ENCODE measurements around the gene CD28.
"Not testable (repeated sequence)": the region's sequence is repeated elsewhere in the genome, so short reads cannot be mapped to it uniquely, and the experiment has no call there.

The CD28 gene

DNA sequence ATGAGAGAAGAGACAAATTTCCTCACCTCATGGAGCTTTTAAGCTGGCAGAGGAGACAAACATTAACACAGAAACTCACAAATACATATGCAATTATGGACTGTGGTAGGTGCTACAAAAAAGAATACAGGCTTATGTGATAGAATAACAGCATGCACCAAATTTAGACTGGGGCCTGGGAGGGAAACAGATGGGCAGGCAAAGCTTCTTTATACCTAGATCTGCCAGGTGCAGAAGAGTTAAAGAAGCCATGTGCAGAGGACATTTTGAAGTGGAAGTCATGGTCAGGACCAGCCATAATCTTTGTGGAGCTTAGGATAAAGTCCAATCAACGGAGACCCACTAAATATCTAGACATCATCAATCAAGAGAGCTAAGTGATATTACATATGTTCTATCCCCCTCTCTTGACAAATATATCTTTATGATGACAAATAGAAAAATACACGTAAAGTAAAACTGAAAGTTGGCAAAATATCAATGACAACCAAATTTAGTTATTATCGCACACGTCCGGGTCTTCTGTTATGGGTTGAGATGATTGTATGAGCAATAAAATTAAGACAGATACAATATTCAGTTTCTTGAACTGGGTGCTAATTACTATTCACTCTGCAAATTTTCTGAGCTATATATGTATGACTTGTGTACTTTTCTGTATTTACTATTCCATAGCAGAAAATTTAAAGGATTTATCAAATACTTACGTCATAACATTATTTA is 44.1 kb downstream of the CD28 start:
- DNase-seq: no peak

DNA sequence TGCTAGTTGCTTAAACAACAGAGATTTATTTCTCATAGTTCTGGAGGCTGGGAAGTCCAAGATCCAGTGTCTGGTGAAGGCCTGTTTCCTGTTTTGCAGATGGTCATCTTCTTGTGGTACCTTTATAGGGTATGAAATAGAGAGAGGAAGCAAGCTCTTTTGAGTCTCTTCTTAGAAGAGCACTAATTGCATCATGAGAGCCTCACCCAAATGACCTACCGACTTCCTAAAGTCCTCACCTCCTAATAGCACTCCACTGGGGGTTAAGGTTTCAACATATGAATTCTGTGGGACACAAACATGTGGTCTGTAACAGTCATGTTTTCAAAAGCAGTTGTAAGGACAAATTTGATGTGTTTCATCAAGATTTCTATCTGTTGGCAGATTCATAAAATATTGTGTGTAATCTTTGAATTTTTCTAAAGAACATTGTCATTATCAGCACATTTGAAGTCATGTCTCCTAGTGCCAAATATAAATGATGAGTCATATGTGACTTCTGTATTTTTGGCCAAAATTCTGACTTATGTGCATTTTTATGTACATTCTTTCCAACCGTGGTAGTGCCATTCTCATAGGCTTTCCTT is 45.3 kb downstream of the CD28 start:
- DNase-seq: no peak

DNA sequence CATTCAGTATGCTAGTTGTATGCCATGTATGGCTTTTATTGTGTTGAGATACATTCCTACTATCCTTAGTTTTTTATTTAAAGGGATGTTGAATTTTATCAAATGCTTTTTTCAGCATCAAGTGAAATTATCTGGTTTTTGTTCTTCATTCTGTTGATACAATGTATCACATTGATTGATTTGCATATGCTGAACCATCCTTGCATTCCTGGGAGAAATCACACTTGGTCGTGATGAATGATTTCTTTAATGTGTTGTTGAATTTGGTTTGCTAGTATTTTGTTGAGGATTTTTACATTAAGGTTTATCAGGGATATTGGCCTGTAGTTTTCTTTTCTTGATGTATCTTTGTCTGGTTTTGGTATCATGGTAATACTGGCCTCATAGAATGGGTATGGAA is 49.7 kb downstream of the CD28 start:
- DNase-seq: no peak

DNA sequence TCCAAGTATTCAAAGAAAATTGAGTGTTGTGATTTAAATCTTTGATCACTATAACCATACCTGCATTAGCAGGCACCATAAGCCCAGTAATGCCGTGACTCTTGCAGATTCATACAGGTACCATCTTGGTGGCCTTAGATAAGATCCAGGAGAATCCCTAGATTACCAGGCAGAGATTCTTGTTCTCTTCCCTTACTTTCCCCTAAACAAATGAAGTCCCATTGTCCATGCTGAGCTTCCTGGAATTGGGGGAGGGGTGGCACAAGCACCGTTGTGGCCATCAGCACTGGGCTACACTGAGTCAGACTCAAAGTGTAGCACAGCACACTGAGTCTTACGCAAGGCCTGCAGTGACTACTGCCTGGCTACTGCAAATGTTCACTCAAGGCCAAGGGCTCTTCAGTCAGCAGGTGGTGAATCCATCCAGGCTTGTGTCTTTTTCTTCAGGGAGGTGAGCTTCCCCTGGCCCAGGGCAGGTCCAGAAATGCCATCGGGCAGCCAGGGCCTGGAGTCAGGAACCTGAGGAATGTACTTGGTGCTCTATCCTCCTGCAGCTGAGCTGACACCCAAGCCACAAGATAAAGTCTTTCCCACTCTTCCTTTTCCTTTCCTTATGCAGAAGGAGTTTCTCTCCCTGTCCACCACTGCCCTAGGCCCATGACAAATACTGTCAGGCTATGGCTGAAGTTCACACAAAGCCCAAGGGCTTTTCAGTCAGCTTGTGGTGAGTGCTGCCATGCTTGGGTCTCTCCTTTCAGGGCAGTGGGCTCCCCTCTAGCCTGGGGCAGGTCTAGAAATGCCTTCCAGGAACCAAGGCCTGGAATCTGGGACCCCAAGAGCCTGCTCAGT is 52.6 kb downstream of the CD28 start:
- no peak for DNase-seq

DNA sequence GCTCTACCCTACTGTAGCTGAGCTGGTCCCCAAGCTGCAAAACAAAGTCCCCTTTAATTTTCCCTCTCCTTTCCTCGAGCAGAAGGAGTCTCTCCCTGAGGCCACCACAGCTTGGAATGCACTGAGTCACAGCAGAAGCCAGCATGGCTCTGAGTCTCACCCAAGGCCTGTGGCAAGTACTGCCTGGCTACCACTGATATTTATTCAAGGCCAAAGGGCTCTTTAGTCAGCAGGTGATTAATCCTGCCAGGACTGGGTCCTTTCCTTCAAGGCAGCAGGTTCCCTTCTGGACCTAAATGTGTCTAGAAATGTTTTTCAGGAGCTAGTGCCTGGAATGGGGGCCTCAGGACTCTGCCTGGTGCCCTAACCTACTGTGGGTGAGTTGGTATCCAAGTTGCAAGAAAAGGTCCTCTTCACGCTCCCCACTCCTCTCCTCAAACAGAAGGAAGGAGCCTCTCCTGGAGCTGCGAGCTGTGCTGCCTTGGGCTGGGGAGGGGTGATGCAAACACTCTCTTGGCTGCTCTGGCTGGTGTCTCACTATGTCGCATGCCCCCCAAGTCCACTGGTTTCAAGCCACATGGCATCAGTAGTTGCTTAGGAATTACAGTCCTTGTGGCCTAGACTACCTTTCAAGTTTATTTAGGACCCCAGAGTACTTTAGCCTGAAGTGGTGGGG is 53.4 kb downstream of the CD28 start:
- no peak for DNase-seq

DNA sequence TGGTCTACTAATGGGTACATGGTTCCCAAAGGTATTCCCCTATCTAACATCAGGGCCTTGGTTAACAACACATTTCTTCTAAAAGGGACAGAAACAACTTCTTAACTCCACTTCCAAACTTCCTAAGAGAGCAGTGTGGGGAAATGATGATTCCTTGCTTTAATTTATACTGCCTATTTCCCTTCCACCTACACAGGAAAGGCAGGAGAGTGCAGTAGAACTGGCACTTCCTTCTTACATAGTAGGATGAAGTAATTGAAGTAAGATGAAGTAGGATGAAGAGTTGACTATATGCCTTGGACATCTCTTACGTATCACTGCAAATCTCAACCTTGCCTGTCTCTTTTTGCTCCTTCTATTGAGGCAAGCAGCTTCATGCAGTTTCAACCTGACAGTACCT is 54.7 kb downstream of the CD28 start:
- DNase-seq: no peak

DNA sequence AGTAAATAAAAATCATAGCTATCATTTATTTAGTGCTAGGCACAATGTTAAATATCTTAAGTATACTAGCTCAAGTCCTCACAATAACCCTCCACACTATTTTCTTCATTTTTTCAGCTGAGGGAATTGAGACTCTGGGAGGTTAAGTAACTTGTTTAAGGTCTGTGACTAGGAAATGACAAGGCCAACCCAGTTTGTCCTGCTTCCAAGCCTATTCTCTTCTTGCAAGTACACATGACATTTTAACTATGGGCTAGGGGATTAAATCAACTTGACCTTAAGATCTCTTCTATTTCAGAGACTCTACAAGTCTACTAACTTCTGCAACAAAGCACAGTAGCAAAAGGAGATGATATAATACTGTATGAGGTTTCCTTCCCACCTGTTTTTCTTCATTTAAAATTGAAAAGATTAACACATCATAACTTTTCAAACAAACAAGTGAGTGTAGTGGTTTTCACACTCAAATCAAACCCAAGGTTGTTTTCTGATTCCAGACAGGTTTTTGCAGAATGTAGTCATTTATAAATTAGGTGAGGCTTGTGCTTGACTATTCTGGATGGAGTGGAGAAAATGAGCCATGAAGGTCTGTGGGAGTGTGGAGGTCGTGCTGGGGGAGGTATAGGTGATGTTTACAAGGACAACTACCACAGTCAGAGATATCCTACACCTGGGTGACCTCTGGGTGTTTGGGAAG is 57.0 kb downstream of the CD28 start:
- DNase-seq: no peak

DNA sequence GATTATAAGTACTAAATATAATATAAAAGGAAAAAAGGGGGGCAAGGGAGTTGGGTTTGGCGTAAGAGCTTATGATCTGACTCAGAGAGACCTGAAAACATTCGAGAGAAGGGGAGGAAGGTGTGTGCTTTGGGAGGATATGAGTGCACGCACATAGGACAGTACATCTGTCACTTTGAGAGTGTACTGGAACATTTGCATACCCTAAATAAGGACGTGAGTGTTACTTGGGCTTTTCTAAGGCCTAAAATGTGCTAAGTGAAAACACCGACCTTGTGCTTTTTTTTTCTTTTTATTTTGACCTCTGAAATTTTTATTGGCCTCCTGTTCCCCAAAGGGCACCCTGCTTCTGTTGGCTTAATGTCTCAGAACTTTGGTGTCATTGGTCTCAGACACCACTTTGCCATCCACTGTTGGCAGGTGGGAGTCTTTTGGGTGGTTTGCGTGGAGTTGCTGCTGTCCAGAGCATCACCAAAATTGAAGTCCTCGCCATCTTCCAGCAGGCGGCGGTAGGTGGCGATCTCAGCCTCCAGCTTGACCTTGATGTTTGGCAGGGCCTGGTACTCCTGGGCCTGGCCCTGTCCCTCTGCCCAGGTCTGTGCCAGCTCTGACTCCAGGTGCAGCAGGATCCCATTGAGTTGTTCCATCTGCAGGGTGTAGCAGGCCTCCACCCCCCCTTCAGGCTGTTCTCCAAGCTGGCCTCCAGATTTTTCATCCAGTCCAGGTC is 57.7 kb downstream of the CD28 start:
- peak; percentile 33 for DNase-seq

DNA sequence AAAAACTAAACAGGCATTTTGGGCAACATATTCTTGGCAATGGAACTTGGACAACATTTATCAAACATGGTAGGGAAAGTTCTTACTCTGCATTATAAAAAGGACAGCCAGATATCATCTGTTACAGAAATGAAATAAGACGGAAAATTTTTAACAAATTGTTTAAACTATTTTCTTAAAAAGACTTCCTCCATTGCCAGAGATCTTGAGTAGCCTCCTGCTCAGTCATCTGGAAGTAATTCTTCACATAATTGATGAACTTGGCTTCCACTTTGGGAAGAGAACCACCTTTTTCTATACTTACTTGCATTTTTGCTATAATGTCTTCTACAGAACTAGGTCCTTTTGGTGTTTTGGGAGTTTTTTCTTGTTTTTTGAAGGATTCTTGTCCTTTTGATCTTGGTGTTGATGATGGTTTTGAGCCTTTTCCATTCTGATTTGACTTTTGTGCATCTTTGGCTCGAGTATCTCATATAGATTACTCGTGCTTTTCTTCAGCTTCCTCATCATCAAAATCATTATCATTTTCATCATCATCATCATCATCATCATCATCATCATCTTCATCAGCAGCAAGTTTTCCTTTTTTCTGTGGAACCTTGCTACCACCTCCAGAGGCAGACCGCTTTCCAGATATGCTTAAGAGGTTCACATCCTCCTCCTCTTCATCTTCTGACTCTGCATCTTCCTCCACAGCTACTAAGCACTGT is 66.2 kb downstream of the CD28 start:
- DNase-seq: no peak

DNA sequence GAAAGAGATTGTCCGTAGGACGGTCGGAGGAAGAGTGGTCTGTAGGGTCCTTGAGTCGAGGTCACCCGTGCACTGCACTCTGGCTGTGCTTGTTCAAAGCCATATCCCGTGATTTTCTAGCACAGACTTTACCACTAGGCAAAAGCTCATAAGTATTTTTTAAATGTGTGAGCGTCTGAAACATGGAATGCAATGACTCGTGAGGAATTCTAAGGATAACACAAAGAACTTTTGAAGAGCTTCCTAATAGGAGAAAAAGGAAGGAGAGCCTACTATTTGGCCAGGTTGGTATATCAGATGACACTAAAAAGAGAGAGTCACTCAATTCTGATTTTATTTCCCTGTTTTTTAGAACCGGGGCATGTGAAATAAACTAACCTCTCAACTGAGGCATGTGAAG is 68.3 kb downstream of the CD28 start:
- DNase-seq: no peak

DNA sequence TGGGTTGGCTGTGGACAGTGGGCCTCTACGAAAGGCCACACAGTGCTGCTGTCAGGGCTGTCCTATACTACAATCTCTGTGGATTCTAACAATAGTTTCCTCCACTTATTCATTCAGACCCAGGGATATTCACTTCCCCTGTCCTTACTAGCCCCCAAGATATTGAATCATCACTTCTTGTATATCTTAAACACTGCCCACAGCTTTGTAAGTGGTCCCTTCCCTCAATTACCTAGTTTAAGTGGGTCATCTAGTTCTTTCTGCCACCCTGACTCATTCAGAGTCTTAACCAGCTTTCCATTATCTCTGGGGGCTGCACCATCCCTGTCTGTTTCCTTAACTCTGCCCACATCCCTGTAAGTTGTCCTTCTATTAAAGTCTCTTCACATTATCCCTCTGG is 69.2 kb downstream of the CD28 start:
- DNase-seq: no peak

DNA sequence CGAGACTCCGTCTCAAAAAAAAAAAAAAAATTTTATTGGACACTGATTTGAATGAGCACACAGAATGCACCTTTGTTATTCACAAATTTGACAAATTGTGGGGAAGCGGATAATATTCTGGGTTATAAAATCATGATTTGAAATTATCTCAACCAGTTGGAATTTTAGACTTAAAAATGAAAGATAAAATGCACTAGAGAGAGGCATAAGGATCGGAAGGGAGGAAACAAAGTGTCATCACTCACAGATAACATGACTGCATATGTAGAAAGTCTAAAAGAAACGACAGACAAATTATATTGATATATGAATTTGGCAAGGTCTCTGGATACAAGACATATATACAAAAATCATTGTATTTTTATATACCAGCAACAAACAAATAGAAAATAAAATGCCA is 70.6 kb downstream of the CD28 start:
- DNase-seq: no peak

DNA sequence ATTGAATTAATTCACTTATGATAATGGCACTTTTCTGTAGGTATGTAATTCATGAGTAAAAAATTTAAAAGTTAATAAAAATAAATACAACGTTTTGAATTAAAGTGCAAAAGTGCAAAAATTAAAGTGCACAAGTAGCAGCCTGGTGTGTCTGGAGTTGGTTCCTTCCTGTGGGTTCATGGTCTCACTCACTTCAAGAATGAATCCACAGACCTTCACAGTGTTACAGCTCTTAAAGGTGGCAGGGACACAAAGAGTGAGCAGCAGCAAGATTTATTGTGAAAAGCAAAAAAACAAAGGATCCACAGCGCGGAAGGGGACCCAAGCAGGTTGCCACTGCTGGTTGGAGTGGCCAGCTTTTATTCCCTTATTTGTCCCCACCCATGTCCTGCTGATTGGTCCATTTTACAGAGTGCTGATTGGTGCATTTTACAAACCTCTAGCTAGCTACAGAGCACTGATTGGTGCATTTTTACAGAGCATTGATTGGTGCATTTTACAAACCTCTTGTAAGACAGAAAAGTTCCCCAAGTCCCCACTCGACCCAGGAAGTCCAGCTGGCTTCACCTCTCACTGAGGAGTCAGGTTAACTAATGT is 73.1 kb downstream of the CD28 start:
- not testable (repeated sequence) for DNase-seq

DNA sequence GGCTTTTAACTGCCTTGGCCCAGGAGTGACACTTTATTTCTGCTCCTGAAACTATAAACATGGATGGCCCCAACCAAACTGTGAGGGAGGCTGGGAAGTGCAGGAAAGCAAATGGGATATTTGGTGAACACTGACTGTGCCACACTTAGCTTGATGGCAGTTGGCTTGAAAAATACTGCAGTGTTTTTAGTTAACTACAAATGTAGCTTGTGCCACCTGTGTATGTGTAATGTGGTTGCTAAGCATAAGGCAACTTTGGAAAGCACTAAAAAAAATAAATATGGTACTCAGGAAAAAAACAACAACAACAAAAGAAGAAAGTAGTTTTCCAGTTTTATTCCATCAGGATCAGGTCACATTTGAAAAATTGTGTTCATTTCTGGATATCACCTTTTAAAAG is 73.8 kb downstream of the CD28 start:
- DNase-seq: no peak

DNA sequence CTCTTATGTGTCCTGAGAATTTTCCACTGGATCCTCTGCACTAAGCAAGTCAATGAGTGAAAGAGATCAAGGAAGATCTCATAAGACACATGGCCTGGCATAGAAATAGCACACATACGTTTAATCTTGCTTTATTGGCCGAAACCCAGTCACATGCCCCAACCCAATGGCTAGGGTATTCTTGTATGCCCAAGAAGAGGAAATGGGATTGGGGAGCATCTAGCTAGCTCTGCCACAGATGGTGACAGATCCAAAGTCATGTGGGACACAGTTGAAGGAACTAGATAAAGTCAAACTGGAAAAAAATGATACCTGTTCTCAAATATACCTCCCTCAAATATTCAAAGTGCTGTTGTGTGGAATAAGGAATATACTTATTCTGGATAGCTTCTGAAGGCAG is 74.7 kb downstream of the CD28 start:
- DNase-seq: no peak

DNA sequence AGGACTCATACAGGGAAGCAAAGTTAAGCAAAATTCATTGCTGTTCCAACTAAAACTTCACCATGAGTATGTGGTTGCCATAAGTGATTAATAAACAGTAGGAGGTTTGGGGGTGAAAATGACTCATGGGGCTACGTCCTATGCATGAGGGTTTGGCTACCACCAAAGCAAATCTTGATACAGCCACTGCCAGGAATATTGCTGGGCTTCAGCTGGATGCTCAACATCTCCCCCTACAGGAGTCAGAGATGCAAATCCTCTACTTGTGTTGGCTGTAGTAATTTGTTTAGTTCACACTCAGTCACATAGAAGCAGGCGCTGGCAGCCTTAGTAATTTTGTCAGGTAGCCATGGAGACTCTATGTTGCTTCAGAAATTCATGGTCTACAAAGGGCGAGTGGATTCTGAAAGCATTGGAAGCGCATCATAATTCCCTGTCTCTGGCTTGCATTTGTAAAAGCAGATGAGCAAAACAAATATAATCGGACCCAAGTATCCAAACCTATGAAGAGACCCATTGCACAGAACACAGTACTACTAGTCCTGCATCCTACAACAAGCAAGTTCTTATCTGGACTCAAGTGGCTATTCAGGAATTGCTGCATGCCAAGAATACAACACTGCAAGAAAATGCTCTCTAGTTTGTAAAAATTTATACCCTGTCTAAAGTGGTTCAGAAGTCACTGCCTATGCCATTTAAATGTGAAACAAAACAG is 76.0 kb downstream of the CD28 start:
- peak; percentile 78 for DNase-seq

DNA sequence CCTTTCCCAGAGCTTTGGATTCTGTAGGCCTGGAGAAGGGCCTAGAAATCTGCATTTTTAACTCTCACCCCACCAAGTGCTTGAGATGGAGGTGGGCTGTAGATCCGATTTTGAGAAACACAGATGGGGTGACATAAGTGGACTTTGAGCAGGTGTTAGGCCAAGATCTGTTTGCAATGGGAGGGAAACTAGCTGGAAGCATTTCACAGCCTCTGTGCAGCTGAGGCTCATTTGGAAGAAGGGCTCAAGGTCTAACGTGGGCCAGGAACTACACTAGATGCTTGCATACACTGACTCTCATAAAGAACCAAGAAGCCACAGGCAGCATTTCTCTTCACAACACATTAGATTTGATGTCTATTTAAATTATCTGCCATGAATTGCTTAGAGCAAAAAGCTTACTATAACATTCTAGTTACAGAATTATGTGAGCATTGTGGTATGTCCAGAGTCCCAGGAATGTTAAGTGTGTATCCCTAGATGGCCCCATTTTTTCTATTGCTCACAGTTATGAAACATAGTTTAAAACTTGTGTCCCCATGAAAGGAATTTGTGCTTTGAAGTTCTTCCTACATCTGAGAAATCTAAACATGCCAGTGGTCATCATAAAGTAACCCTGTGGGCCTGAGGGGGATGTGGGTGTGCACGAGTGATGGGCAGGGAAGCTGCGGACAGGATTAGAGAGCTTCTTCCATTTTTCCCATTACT is 77.2 kb downstream of the CD28 start:
- DNase-seq: no peak

DNA sequence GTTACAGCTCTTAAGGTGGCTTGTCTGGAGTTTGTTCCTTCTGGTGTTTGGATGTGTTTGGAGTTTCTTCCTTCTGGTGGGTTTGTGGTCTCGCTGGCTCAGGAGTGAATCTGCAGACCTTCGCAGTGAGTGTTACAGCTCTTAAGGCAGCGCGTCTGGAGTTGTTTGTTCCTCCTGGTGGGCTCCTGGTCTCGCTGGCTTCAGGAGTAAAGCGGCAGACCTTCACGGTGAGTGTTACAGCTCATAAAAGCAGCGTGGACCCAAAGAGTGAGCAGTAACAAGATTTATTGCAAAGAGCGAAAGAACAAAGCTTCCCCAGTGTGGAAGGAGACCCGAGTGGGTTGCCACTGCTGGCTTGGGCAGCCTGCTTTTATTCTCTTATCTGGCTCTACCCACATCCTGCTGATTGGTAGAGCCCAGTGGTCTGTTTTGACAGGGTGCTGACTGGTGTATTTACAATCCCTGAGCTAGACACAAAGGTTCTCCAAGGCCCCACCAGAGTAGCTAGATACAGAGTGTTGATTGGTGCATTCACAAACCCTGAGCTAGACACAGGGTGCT is 78.4 kb downstream of the CD28 start:
- DNase-seq: not testable (repeated sequence)

DNA sequence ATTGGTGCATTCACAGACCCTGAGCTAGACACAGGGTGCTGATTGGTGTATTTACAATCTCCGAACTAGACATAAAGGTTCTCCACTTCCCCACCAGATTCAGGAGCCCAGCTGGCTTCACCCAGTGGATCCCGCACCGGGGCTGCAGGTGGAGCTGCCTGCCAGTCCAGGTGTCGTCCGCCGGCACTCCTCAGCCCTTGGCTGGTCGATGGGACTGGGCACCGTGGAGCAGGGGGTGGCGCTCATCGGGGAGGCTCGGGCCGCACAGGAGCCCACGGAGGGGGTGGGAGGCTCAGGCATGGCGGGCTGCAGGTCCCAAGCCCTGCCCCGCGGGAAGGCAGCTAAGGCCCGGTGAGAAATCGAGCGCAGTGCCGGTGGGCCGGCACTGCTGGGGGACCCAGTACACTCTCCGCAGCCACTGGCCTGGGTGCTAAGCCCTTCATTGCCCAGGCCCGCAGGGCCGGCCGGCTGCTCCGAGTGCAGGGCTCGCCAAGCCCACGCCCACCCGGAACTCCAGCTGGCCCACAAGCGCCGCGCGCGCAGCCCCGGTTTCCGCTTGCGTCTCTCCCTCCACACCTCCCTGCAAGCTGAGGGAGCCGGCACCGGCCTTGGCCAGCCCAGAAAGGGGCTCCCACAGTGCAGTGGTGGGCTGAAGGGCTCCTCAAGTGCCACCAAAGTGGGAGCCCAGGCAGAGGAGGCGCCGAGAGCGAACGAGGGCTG is 79.1 kb downstream of the CD28 start:
- not testable (repeated sequence) for DNase-seq

Data from CD4-positive, alpha-beta T cell treated with Interleukin-6 for 4 hours (primary cell).